Measurements from ENCODE around the gene CNPY3.

DNA sequence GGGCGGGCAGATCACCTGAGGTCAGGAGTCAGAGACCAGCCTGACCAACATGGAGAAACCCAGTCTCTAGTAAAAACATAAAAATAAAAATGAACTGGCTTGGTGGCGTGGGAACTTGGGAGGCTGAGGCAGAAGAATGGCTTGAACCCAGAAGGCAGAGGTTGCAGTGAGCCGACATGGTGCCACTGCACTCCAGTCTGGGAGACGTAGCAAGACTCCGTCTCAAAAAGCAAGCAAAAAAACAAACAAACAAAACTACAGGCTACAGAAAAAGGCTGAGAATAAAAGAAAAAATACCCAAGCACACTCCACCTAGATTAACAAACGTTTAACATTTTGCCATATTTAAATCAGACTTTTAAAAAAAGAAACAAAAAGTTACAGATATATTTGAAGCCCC lies 7.5 kb upstream of the CNPY3 start:
- TF ChIP-seq POLR2AphosphoS5 (IDR thresholded peaks at IDR 0.05) (no peak), CTCF (IDR thresholded peaks at IDR 0.05; ENCODE audit: poor library complexity, severe bottlenecking) (no peak), SMC3 (conservative IDR thresholded peaks at IDR 0.05; ENCODE audit: poor library complexity) (no peak), RAD21 (conservative IDR thresholded peaks at IDR 0.05) (no peak)
